ENCODE data around the gene RNF5.

- TF ChIP-seq CTCF (IDR thresholded peaks at IDR 0.05) (no peak), POLR2A (IDR thresholded peaks at IDR 0.05) (no peak)
Observed at GRCh38 chr6:32179766-32180405, 1.7 kb downstream of the RNF5 start.
